Keratinocyte (primary cell): ENCODE data around the gene KATNB1. TPM values are rescaled to one million over a fixed set of nuclear protein-coding genes. Genes with fewer than 3 reads are reported as not detected.
"Not testable (repeated sequence)": the region's sequence is repeated elsewhere in the genome, so short reads cannot be mapped to it uniquely, and the experiment has no call there.

ENCODE experiments used
- DNase-seq: peaks from one replicate; pipeline ENCODE4 v3.0.0-alpha.2; 2011; ENCODE audit warnings: low read depth, missing footprints, low spot score
- FAIRE-seq: peaks from 2 replicates; lab custom pipeline; 2011; peaks lifted over from hg19 to GRCh38; lab: Jason Lieb, UNC
- H2AFZ ChIP-seq: 2 replicates; pipeline ENCODE4 v1.6.0; 2012; ENCODE audit warnings: low read length, control low read depth, inconsistent platforms; ENCODE audit not compliant: control insufficient read depth
- H3K27ac ChIP-seq: 2 replicates; pipeline ENCODE4 v1.5.1; 2011; ENCODE audit warnings: low read length; ENCODE audit not compliant: control insufficient read depth, insufficient read depth
- H3K27me3 ChIP-seq: 3 replicates; pipeline ENCODE4 v1.6.0; 2011; ENCODE audit warnings: low read length; ENCODE audit not compliant: control insufficient read depth, insufficient read depth; ENCODE audit errors: extremely low read depth
- H3K36me3 ChIP-seq, 2 experiments: 2 replicates in 1 of 2; 3 replicates in 1 of 2; pipeline ENCODE4 v1.5.1; 2011; ENCODE audit warnings: low read length in 2 of 2, mild to moderate bottlenecking in 1 of 2; ENCODE audit not compliant: control insufficient read depth in 2 of 2, insufficient read depth in 2 of 2; ENCODE audit errors: extremely low read depth in 1 of 2
- H3K4me1 ChIP-seq: 3 replicates; pipeline ENCODE4 v1.5.1; 2011; ENCODE audit warnings: low read length; ENCODE audit not compliant: control insufficient read depth, insufficient read depth; ENCODE audit errors: extremely low read depth
- H3K4me2 ChIP-seq: 3 replicates; pipeline ENCODE4 v1.6.0; 2011; ENCODE audit warnings: low read depth, low read length; ENCODE audit not compliant: control insufficient read depth, insufficient read depth; ENCODE audit errors: extremely low read depth
- H3K4me3 ChIP-seq, 3 experiments: fragments of 200-600 bp in 1 of 3; sonication (generic) in 1 of 3; 2 replicates in 2 of 3; 3 replicates in 1 of 3; pipeline ENCODE4 v1.5.1; 2011 to 2016; ENCODE audit warnings: low read length in 3 of 3, mild to moderate bottlenecking in 3 of 3, control low read depth in 2 of 3, inconsistent platforms in 1 of 3, low read depth in 1 of 3, mixed read lengths in 1 of 3, mixed run types in 1 of 3, moderate library complexity in 1 of 3; ENCODE audit not compliant: control insufficient read depth in 2 of 3, insufficient read depth in 2 of 3; ENCODE audit errors: extremely low read depth in 1 of 3
- H3K79me2 ChIP-seq: 2 replicates; pipeline ENCODE4 v1.6.0; 2012; ENCODE audit warnings: low read length; ENCODE audit not compliant: control insufficient read depth, insufficient read depth
- H3K9ac ChIP-seq: 3 replicates; pipeline ENCODE4 v1.6.0; 2011; ENCODE audit warnings: low read length; ENCODE audit not compliant: control insufficient read depth, insufficient read depth; ENCODE audit errors: extremely low read depth
- H3K9me1 ChIP-seq: 3 replicates; pipeline ENCODE4 v1.6.0; 2011; ENCODE audit warnings: low read length; ENCODE audit not compliant: control insufficient read depth, insufficient read depth; ENCODE audit errors: extremely low read depth
- H3K9me3 ChIP-seq: 2 replicates; pipeline ENCODE4 v1.5.1; 2012; ENCODE audit warnings: low read depth, low read length; ENCODE audit not compliant: control insufficient read depth
- H4K20me1 ChIP-seq: 3 replicates; pipeline ENCODE4 v1.6.0; 2011; ENCODE audit warnings: low read length; ENCODE audit not compliant: control insufficient read depth, insufficient read depth; ENCODE audit errors: extremely low read depth
- CTCF ChIP-seq, 3 experiments: IDR thresholded peaks in 1 of 3; conservative IDR thresholded peaks in 1 of 3; optimal IDR thresholded peaks in 1 of 3; 2 replicates in 2 of 3; 3 replicates in 1 of 3; pipeline versions ENCODE3 to v1.5.1; 2011; ENCODE audit warnings: low read length in 3 of 3, mild to moderate bottlenecking in 3 of 3, moderate library complexity in 2 of 3, control low read depth in 1 of 3, inconsistent platforms in 1 of 3; ENCODE audit not compliant: insufficient read depth in 2 of 3; ENCODE audit errors: extremely low read depth in 1 of 3
- EZH2 ChIP-seq: IDR thresholded peaks from one replicate; pipeline ENCODE4 v1.6.1; 2012; ENCODE audit warnings: inconsistent platforms, mild to moderate bottlenecking, low read length, moderate library complexity
- dilution Hi-C: fragments of 300-500 bp; cut with MboI; formaldehyde crosslinking; loops from one replicate; pipeline ENCODE4 v1.7.0; 2020; ENCODE audit warnings: low sequenced_read_pairs; ENCODE audit not compliant: extremely low pct_ligation_motif_present
- polyA plus RNA-seq, 5 experiments: library from polyadenylated mRNA; depleted of rRNA in 3 of 5; stranded (reverse) in 3 of 5; stranded (forward) in 1 of 5; unstranded in 1 of 5; fragments of >200 nt; gene quantifications; 1 replicate in 1 of 5; 2 replicates in 3 of 5; 3 replicates in 1 of 5; pipeline versions ENCODE4 v1.2.1 to v1.2.3, GENCODE V29; 2011 to 2012; ENCODE audit warnings: missing spikeins in 2 of 5, low read depth in 1 of 5, low replicate concordance in 1 of 5

Gene KATNB1
- polyA plus RNA-seq, 1 donor (not counting 4 experiments of a cell fraction or from before 2014, with no cell fraction given) = 18.9 TPM

GRCh38 chr16:57795431-57795878 is 59.9 kb downstream of the KATNB1 start:
- H3K4me2 ChIP-seq = peak overlapping the region; percentile 41
- peaks cover 39% of the 10 kb centered on the region for H3K79me2 ChIP-seq
- peaks cover 14 to 22% of the 10 kb centered on the region in 2 experiments for H3K36me3 ChIP-seq
- no peak for FAIRE-seq
- peaks cover 37% of the 10 kb centered on the region for H3K4me1 ChIP-seq
- dilution Hi-C loops = no loop called here
- no peak overlapping the region for H3K4me3 ChIP-seq
- no peak for DNase-seq
- no peak overlapping the region for H2AFZ ChIP-seq
- H3K27me3 ChIP-seq = no peaks in the 10 kb centered on the region
- H3K9me3 ChIP-seq = no peaks in the 10 kb centered on the region
- TF ChIP-seq EZH2 = no peak
- peak; percentile 58 to 75 (median 69) for TF ChIP-seq CTCF (optimal IDR thresholded peaks at IDR 0.05 in 1 of 3, IDR thresholded peaks at IDR 0.05 in 1 of 3, conservative IDR thresholded peaks at IDR 0.05 in 1 of 3; ENCODE audit: extremely low read depth in 1 of 3, insufficient read depth in 2 of 3, low read length in 3 of 3)
- H3K9me1 ChIP-seq = no peaks in the 10 kb centered on the region
- no peak overlapping the region for H3K27ac ChIP-seq
- no peaks in the 10 kb centered on the region for H4K20me1 ChIP-seq
- no peak overlapping the region for H3K9ac ChIP-seq

- not testable (repeated sequence) for H4K20me1 ChIP-seq
Measured at GRCh38 chr16:57796014-57796413, 60.4 kb downstream of the KATNB1 start.

GRCh38 chr16:57797216-57797525 is 61.6 kb downstream of the KATNB1 start:
- DNase-seq = no peak
- peak overlapping the region; percentile 67 for H3K9ac ChIP-seq
- H3K4me2 ChIP-seq = peak overlapping the region; percentile 85
- peak overlapping the region; percentile 38 to 64 (median 46) for H3K4me3 ChIP-seq
- H3K36me3 ChIP-seq = peaks cover 8 to 16% of the 10 kb centered on the region in 2 experiments
- H3K79me2 ChIP-seq = peaks cover 48% of the 10 kb centered on the region
- no peaks in the 10 kb centered on the region for H4K20me1 ChIP-seq
- H2AFZ ChIP-seq = no peak overlapping the region
- no peak for FAIRE-seq
- dilution Hi-C loops = no loop called here
- no peak for TF ChIP-seq CTCF (optimal IDR thresholded peaks at IDR 0.05 in 1 of 3, IDR thresholded peaks at IDR 0.05 in 1 of 3, conservative IDR thresholded peaks at IDR 0.05 in 1 of 3; ENCODE audit: extremely low read depth in 1 of 3, insufficient read depth in 2 of 3, low read length in 3 of 3)
- no peak for TF ChIP-seq EZH2
- H3K9me3 ChIP-seq = no peaks in the 10 kb centered on the region
- peak overlapping the region; percentile 64 for H3K27ac ChIP-seq
- H3K4me1 ChIP-seq = peaks cover 47% of the 10 kb centered on the region
- no peaks in the 10 kb centered on the region for H3K9me1 ChIP-seq
- no peaks in the 10 kb centered on the region for H3K27me3 ChIP-seq

More at GRCh38 chr16:57796014-57796413, 60.4 kb downstream of the KATNB1 start:
- Histone ChIP-seq H3K27ac (peak overlapping the region; percentile 24), H3K79me2 (peaks cover 44% of the 10 kb centered on the region), H3K9ac (peak overlapping the region; percentile 12), H3K36me3 (peaks cover 11 to 19% of the 10 kb centered on the region in 2 experiments), H3K4me1 (peaks cover 43% of the 10 kb centered on the region)
- H3K9me3 ChIP-seq, DNase-seq, FAIRE-seq, H3K27me3 ChIP-seq, H3K9me1 ChIP-seq, H3K4me2 ChIP-seq, dilution Hi-C loops, H2AFZ ChIP-seq, H3K4me3 ChIP-seq: not testable (repeated sequence)
